B cell (primary cell): ENCODE results near the gene LIPH.

Experiments
- EZH2 ChIP-seq: IDR thresholded peaks from 2 replicates; pipeline ENCODE4 v1.6.1; 2012; ENCODE audit warnings: borderline replicate concordance, low read depth, mild to moderate bottlenecking, moderate library complexity, low read length; ENCODE audit not compliant: insufficient read depth, poor library complexity, severe bottlenecking
- TF ChIP-seq, protein P1 (sequence below): fragments of 200-600 bp; IDR thresholded peaks from one replicate; pipeline ENCODE4 v1.8.0; 2022; ENCODE audit warnings: antibody characterized with exemption, mild to moderate bottlenecking

DNA sequence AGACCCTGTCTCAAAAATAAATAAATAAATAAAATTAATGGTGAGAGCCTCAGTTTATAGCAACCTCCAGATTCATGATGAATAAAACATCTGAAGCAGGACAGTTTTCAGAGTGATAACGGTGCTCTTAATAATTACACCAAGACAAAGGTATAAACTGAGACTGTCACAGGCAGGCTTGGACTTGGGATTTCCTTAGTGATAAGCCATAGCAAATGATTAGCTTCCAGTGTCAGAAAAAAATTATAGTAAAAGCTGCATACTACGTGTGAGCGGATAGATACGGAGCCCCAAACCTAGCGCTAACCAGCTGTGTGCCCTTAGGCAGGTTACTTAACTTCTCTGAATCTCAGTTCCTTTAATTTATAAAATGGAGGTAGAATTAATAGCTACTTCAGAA lies 21.5 kb downstream of the LIPH start:
- TF ChIP-seq, protein P1, sequence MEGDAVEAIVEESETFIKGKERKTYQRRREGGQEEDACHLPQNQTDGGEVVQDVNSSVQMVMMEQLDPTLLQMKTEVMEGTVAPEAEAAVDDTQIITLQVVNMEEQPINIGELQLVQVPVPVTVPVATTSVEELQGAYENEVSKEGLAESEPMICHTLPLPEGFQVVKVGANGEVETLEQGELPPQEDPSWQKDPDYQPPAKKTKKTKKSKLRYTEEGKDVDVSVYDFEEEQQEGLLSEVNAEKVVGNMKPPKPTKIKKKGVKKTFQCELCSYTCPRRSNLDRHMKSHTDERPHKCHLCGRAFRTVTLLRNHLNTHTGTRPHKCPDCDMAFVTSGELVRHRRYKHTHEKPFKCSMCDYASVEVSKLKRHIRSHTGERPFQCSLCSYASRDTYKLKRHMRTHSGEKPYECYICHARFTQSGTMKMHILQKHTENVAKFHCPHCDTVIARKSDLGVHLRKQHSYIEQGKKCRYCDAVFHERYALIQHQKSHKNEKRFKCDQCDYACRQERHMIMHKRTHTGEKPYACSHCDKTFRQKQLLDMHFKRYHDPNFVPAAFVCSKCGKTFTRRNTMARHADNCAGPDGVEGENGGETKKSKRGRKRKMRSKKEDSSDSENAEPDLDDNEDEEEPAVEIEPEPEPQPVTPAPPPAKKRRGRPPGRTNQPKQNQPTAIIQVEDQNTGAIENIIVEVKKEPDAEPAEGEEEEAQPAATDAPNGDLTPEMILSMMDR: no peak
- TF ChIP-seq EZH2: no peak
